ENCODE measurements around the gene MRPS18C.
A peak's percentile ranks its signal among the peaks of the same experiment; 100 is the strongest.
"Not testable (repeated sequence)": the region's sequence is repeated elsewhere in the genome, so short reads cannot be mapped to it uniquely, and the experiment has no call there.

The MRPS18C gene

DNA sequence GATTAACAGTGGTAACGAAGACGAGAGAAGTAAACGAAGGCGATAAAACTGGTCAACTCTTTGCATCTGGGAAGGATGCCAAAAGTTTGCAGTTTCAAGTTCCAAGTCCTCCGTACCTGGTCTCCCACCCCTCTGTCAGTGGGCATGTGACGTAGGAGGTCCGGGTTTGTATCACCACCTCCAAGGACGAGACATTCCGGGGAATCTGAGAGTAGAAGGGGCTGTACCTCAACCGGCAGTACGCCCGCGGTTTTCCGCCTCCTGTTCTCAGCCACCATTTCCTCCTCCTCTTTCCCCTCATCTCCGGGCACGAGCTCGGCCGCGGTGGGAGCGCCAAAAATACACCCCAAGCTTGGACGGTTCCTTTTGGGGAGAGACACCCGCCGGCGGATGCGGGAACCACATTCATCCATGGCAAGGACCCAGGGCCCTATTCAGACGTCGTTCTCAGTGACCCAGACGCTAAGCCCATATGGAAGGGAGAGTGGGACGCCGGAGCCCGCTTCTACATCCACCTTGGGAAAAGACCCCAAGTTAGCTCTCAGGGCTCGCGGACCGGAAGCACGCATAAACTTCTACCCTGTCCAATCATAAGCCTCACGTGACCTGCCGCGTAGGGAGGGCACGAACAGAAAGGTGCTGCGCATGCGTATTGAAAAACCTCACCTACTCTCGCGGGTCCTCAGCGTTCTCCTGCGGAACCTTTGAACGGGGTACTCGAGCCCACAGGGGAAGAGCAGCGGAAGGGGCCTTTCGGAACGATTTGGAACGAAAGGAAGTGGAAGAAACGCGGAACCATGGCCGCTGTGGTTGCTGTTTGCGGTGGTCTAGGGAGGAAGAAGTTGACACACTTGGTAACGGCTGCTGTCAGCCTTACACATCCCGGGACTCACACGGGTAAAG, at the start of gene MRPS18C, which contains the start of gene HELQ:
Gene MRPS18C (plus strand): TSS at position 778 of the 903 bp plus-strand sequence. CDS start 20 bp downstream, at position 798.
Gene HELQ (minus strand): TSS at position 543 of the 903 bp plus-strand sequence. CDS start 130 bp downstream, at position 413.
- DNase-seq = peak; percentile 99

DNA sequence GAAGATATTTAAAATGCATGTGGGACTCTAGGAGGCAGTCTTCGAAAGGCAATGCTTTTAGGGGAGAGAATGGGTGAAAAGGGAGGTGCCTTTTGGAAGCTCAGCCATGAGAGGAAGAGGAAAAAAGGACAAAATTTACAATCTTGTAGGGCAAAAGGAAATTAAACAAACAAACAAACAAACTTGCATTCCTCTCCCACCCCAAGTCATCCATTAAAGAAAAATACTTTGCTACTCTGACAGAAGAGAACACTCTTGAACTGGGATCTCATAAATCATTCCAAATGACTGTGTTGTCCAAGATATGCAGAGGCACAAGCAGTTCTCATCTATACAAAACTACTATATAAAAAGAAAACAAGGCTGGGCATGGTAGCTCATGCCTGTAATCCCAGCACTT, 47.0 kb upstream of the MRPS18C start:
- no peak for DNase-seq

DNA sequence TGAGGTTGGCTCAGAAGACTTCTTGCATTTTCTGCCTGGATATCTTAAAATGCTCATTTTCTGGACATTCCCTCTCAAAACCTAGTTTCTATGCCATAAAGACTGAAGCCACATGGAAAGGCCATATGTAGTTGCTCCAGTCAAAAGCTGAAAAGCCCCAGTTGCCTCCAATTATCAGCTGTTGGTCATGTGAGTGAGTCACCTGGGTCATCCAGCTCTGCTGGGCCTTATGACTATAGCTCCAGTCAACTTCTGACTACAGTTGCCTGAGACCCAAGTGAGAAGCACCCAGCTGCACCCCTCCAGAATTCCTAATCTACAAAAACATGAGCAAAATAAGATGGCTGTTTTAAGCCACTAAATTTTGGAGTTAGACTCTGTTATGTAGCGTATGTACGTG, 42.2 kb upstream of the MRPS18C start:
- peak; percentile 9 for DNase-seq

DNA sequence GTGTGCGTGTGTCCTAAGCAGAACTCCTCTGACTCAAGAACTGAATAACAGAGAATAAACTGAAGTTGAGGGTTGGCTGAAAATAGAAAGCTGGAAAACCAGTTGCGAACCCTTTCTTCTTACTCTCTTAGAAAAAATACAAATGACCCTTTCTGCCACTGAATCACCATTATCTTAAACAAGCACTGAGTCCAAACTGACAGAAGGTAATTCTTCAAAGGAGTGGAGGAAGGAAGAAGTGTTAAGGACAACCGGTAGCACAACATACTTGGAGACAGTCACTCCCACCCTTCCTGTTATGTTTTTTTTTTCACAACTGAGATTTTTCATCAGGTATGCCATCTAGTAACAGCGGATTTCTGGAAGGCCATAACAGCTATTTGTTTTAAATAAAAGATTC, 38.3 kb upstream of the MRPS18C start:
- no peak for DNase-seq

DNA sequence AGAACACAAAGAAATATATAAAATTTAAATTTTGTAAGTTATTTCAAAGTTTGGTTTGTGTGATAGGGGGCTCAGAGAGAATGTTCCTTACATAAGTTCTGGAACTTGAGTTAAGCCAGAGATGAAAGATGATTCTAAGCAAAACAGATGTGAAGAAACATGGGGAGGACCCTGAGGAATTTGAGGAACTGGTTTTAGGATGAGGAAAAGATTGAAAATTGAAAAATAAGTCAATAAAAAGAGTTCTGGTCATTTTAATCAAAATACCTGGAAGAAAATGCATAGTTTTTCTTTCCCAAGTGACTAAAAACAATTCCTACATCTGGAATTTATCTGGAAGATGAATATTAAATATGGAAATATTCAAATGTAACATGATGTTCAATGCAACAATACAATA, 37.6 kb upstream of the MRPS18C start:
- DNase-seq = no peak

DNA sequence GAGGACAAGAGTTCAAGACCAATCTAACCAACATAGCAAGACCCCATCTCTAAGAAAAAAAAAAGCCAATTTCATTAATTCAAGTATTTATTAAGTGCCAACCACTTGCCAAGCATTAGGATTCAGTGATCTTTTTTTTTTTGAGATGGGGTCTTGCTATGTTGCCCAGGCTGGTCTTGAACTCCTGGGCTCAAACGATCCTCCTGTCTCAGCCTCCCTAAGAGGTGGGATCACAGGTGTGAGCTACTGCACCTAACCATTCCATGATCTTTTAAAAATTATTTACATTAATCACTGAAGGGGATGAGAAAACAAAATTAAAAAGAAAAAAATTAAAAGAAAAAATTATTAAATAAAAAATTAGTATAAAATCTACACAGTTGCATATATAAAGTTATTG, 24.7 kb upstream of the MRPS18C start:
- no peak for DNase-seq

DNA sequence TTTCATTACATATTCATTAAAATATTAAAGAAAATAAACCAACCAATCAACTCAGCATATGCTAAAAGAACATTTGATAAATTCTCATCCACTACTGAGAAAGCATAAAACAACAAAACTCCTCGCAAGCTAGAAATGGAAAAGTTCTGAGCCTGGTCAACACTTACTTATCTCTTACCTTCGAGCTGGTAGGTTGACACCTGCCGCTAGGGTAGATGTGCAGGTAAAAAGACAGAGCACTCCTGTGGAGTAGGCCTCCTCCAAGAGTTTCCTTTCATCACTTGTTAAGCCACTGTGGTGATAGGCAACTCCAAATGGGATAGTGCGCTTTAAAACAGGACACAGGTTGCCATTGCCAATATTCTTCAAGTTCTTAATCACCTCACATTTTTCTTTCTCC, 19.2 kb upstream of the MRPS18C start:
- DNase-seq = no peak

DNA sequence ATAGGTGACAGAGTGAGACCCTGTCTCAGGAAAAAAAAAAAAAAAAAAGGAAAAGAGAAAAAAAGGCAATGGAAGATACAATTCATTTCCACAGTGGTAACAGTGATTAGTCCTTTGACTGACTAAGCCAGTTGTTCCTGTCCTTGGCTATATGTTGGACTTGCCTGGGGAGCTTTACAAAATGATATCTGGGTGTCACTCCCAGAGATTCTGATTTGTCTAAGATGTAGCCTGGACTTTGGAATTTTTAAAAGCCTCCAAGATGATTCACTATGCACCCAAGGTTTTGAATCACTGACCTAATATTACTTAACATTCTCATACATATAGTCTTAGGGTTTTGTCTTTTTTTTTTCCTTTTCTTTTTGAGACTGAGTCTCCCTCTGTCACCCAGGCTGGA, 17.1 kb upstream of the MRPS18C start:
- no peak for DNase-seq

DNA sequence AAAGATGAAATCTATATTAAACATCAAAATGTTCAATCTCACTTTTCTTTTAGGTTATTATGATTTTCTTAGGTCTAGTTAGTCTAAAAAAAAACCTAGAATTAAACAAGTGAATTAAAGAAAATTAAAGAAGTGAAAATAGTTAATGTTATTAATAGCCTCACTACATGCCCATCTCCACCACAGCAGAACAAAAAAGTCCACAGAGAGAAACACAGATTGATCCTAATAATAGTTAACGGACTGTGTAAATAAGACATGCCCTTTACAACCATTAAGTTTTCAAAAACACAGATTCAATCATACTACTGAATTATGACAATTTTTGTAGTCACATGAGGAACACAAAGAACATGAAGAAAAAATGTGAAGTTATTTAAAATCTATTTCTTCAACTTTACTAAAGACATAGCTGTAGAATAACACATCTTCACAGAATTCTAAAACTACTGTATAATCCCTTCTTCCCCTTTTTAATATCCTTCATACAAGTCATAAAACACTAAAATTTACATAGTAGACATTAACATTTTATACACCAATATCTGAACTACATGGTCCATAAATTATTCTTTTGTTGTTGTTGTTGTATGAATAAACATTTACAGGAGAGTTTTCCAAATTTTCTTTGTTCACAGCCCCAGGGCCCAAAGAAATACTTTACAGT, 15.6 kb upstream of the MRPS18C start:
- DNase-seq = no peak

DNA sequence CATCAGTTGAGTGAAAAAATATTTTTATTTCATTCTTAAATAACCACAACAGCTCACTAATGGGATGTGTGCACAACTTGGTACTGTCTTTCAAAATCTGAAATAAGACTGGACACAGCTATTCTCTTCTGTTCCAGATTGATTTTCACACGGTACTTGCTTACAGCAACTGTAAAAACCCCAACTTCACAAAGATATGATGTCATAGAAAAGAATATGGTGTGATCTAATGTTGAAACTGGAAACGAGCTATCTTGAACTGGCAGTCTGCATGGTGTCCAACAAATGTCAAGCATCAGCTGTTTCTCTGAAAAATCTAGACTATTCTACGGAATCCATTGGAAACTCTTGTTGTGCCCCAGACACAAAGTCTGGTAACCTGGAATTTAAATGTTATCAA, 15.0 kb upstream of the MRPS18C start:
- no peak for DNase-seq

DNA sequence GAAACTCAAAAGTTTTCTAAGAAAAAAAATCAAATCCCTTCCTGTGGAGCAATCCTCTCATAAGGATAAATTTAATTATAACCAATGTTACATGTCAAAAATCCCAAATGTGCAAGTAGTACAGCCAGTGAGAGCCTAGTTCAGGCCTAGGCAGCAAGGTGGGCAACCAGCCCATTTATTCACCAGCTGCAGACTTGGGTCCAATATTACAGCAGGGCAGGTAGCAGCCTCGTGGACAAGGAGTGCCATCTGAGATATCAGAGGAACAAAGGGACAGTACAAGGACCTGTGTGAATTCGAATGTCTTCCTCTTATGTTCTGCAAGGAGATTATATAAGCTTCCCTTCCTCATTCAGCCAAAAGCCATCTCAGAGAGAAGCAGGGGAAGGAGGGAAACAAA, 6.8 kb upstream of the MRPS18C start:
- no peak for DNase-seq

DNA sequence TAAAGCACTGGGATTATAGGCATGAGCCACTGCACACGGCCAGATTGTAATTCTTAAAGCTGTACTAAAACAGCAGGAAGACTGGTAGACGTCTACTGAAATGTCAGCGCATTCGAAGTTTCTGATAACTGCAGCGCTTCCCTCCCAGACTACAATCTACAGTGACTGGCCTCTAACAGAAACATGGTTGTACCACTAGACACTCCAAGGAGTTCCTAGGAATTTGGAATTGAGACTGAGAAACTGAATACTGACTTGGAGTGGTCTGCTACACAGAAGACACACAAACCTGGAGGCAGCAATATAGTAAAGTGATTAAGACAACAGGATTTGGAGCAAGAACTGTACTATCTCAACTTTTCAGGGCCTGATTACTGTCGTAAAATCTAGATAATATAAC, 1.2 kb upstream of the MRPS18C start:
- DNase-seq = peak; percentile 1

DNA sequence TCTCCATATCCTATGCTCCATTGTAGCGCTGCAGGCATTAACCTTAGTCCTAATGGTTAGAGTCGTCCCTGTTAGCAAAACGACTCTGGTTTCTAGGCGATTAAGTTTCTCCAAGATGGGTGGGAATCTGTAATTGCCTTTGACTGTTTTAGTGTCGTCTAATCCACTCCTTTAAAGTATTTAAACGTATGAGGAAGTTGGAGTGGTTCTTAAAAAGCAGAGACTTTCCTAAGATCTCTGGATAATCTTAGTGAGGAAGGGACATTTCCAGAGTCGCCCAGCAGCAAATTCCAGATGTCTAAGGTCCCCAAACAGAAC, 285 bp downstream of the MRPS18C start:
- DNase-seq = no peak

DNA sequence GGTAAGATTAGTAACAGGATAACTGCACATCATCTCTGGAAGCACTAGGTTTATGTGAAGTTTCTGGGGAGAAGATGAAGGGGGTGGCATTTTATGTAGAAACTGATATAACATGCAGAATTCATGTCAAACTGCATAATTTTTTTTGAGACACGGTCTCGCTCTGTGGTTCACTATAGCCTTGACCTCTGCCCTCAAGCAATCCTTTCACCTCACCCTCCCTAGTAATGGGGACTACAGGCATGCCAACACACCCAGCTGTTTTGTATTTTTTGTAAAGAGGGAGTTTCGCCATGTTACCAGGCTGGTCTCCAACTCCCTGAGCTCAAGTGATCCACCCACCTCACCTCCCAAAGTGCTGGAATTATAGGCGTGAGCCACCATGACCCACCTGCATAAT, 17.6 kb downstream of the MRPS18C start:
- DNase-seq = no peak

DNA sequence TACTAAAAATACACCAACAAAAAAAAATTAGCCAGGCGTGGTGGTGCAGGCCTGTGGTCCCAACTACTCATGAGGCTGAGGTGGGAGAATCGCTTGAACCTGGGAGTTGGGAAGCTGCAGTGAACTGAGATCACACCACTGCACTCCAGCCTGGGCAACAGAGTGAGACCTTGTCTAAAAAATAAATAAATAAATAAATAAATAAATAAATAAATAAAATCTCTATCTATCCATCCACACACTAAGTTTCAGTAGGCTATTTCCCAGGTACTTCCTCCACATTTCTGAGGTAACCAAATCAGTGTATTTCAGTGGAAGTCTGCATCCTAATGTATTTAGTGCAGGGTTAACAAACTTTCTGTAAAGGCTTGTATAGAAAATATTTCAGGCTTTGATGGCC, 18.1 kb downstream of the MRPS18C start:
- no peak for DNase-seq

DNA sequence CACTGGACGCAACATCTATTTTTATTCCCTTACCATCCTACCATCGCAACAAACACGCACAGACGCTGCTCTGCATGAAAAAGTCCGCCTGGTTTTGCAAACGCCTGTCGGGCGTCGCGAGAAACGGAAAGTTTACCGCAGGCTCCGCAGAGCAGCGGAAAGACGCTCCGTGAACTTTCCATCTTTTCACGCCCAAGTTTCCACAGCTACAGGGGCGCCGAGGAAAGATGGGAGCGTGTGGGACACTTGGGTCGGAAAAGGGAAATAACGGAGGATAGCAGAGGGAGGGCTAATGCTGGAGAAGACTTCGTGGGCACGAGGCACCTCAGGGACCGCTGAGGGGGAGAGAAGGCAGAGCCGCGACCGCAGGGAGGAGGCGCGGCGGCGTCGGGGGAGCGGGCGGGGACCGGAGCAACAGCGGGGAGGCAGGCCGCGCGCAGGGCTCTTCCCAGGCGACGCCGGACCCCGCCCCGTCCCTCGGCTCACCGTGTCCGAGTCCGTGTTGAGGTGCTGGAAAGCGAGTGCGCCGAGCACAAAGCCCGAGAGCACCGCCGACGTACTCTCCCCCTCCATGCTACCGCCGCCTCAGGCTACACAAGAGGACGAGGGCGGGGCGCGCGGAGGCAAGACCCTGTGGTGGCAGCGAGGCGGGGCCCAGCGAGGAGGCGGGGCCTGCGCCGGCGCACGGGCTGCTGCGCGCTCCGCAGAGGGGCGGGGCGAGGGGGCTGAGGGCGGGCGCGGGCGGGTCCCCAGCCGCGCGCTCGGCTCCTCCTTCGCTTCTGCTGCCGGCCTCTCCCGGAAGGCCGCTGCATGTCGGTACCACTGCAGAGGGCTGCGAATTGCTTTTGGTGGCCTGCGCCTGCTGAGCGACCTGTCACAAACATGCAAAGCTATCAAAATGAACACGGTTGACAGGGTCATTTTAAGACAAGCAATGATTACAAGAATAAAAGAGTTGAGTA, 28.9 kb downstream of the MRPS18C start, which contains the start of gene ABRAXAS1:
Gene ABRAXAS1 (minus strand): TSS at position 601 of the 962 bp plus-strand sequence. CDS start 28 bp downstream, at position 573.
- peak; percentile 94 for DNase-seq

DNA sequence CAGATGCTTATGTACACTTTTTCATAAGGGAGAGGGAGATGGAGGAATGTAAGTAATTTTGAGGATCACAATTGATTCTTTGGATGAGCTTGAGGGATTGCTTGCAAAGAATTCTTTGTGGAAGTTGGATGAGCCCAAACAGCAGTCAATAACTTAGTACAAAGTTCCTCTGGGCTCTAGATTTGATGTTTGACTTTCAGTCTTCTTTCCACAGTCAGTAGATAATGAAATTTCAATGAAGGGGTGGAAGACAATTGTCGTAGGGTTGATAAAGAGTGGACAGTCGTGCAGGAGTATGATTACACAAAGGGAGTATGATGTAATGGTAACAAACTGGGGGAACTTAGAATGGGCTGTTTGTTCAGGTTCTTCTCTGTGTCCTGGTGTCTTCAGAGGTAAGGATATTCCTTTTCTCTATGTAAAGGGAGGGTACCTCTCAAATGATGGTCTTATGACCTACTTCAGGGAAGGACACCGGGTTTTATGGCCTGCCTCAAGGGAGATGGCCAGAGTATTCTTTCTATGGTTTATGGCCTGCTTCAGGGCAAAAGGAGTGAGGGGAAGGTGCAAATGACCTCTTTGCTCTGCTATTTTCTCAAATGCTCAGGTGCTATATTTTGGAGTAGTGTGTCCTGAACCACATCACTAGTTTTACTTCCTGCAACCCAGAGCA, 30.7 kb downstream of the MRPS18C start:
- DNase-seq = no peak

DNA sequence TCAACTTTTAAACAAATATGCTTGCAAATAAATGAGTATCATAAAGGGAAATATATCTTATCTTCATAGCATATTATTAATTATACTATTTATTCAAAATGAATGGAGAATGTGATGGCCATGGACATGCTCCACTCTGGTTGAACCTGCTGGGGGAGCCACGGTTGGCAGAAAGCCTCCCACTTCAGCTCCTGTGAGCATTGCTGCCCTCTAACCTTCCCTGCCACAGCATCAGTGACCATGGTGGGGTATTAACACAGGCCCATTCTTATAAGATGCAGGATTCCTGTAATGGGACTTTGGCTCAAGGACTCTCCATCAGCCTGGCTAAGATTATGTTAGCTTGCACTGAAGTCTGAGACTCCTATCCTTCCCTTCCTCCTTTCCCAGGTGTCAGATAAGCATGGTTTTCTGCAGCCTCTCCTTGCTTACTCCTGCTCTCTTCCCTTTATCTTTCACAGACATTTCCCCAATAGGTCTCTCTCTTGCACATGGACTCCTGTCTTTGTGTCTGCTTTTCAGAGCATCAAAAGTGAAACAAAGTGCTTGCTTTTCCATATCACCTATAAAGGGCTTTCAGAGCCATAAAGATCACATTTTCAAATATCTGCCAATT, 34.0 kb downstream of the MRPS18C start:
- DNase-seq = no peak

DNA sequence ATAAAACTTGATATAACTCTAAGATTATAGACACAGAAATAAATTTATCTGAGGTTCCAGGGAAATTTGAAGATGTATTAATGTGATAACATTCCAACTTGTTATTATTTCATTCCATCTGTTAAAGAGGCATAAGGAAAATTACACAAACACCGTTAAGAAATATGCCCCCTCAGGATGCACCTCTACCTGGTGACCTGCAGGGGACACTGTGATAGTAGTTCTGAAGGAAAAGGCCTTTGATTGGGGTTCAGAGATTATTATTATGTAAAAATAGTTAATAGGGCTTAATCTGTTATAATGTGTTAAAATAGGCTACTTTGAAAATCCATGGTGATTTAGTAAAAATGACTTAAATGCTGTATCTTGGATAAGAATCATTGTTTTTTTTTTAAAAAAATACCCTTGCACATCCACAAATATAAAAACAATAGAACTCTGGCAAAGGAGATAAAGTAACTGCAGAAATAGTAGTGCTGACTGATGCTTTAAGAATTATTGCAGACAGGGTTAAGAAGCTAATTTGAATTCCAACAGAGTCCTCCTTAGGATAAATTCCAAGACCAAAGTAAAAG, 35.1 kb downstream of the MRPS18C start:
- peak; percentile 28 for DNase-seq

DNA sequence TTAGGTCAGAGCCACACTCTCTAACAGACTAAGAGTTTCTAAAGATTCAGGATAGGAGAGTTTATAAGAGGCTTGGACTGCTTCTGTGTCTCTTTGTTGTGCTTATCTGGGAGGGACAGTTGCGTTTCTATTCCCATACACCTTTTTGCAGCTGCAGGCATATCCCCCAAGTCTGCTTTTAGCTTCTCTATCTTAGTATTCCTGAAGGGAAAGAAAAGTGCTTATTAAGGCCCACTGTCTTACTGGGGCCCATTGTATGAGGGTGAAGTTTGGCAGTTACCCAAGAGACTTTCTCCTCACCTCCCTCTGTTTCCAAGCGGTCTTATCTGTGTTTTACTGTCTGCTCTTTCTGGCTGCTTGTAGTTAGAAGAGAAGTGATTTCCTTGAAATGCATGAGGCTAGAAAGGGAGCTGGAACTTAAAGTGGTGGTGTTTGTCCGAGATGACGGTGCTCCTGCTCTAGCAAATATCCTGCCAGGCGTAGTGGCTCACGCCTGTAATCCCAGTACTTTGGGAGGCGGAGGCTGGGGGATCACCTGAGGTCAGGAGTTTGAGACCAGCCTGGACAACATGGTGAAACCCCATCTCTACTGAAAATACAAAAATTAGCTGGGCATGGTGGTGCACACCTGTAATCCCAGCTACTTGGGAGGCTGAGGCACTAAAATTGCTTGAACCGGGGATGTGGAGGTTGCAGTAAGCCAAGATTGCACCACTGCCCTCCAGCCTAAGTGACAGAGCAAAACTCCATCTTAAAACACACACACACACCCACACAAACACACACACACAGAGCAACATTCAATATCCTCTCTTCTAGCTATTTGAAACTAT, 40.4 kb downstream of the MRPS18C start:
- DNase-seq = not testable (repeated sequence)

DNA sequence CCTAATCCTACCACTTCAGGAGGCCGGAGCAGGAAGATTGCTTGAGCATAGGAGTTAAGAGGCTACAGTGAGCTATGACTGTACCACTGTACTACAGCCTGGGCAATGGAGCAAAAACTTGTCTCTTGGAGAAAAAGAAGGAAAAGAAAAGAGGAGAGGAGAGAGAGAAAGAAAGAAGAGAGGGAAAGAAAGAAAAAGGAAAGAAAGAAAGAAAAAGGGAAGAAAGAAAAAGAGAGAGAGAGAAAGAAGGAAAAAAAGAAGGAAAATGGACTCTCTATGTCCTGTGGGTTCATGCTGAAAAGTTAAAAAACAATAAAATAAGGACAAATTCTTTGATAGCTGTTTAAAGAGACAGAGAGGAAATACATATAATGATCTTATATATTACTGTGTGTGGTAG, 42.3 kb downstream of the MRPS18C start:
- DNase-seq = no peak

Data from fibroblast of skin of right biceps (primary cell).